SK-N-MC (cell line): ENCODE data around the gene TPT1.

ENCODE experiments used
- EZH2 ChIP-seq: fragments of 200-600 bp; sonication (generic); IDR thresholded peaks from one replicate; pipeline ENCODE4 v1.6.1; 2017; ENCODE audit warnings: antibody characterized with exemption
- POLR2AphosphoS5 ChIP-seq: IDR thresholded peaks from 2 replicates; pipeline ENCODE4 v1.6.1; 2012; ENCODE audit warnings: mild to moderate bottlenecking, low read depth, low read length, borderline replicate concordance

DNA sequence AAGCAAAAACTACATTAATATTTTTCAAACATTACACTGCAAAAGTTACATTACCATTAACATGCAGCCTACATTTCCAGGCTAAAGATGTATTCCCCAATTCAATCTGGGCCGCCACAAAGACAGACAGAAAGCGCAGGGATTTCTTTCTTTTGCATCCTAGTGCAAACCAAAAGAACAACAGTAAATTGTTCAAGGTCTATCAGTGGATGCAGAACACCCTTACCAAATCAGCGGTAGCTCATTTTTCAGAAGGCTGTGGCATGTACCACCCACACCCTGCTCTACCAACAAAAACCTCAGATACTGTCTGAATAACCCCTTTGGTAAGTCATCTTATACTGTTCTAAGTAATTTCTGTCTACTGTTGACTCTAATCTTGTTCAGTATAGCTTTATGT lies 3.6 kb downstream of the TPT1 start:
- TF ChIP-seq EZH2 (no peak), POLR2AphosphoS5 (no peak)
